Subcutaneous abdominal adipose tissue (tissue), 5 donors: ENCODE measurements around the gene HES6.

Experiments used
- H3K27ac ChIP-seq: one replicate; pipeline ENCODE4 v1.7.0; 2013; ENCODE audit warnings: low read depth, mild to moderate bottlenecking, inconsistent platforms, low read length, moderate library complexity
- H3K27me3 ChIP-seq, 5 donors: one replicate each; pipeline ENCODE4 v1.7.0; 2013; ENCODE audit warnings: low read length in 5 of 5, inconsistent platforms in 1 of 5; ENCODE audit not compliant: control insufficient read depth in 5 of 5, insufficient read depth in 4 of 5
- H3K36me3 ChIP-seq, 5 donors: one replicate each; pipeline ENCODE4 v1.7.0; 2013; ENCODE audit warnings: low read length in 5 of 5; ENCODE audit not compliant: control insufficient read depth in 5 of 5, insufficient read depth in 5 of 5
- H3K4me1 ChIP-seq, 5 donors: one replicate each; pipeline ENCODE4 v1.7.0; 2013; ENCODE audit warnings: low read length in 5 of 5, mild to moderate bottlenecking in 3 of 5, moderate library complexity in 1 of 5; ENCODE audit not compliant: control insufficient read depth in 5 of 5, insufficient read depth in 5 of 5
- H3K4me3 ChIP-seq, 5 donors: one replicate each; pipeline ENCODE4 v1.7.0; 2013; ENCODE audit warnings: low read length in 5 of 5, low read depth in 1 of 5
- H3K9ac ChIP-seq, 5 donors: one replicate each; pipeline ENCODE4 v1.7.0; 2013; ENCODE audit warnings: low read length in 5 of 5, mild to moderate bottlenecking in 4 of 5, moderate library complexity in 3 of 5
- H3K9me3 ChIP-seq, 5 donors: one replicate each; pipeline ENCODE4 v1.7.0; 2013; ENCODE audit warnings: low read length in 5 of 5; ENCODE audit not compliant: control insufficient read depth in 5 of 5
- donor health status: healthy.
- donor health status: healthy.
- donor health status: healthy.
- donor health status: healthy.
- donor health status: healthy.

The HES6 gene

DNA sequence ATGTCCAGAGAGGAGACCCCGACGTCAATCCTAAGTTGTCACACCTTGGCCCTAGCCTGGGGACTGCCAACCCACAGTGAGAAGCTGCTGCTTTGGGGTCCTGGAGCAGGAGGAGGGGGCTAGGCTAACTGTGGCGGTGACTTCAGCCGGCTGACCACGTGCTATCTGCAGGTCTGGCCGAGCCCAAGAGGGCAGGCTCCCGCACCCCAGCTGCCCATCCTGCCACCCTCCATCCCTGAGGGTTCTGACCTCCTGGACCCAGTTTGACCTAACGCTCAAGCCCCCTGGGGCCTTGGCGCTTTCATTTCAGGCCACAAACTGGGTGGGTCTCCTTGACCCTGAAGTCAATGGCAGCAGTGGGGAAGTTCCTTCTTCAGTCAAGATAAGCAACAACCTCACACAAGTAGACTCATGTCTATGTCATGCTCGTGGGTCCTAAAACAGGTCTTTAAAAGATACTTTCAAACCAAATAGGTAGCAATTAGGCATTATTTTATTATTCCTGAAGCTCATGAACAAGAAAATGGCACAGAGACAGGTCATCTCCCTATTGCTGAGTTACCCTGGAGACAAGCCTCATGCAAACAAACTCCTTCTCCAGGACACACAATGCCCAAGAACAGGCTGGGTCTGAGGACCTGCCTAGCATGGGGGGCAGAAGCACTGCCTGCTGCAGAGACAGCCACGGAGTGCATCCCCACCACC, 2.3 kb downstream of the HES6 start:
- no peak overlapping the region for H3K4me3 ChIP-seq
- H3K9ac ChIP-seq: no peak overlapping the region
- peaks cover 0 to 2% (median 0%) of the 10 kb centered on the region in 5 donors for H3K9me3 ChIP-seq
- H3K36me3 ChIP-seq: no peaks in the 10 kb centered on the region
- peaks cover 3 to 30% (median 16%) of the 10 kb centered on the region in 5 donors for H3K4me1 ChIP-seq
- H3K27me3 ChIP-seq: peaks cover 0 to 13% (median 10%) of the 10 kb centered on the region in 5 donors
- H3K27ac ChIP-seq: no peak overlapping the region

DNA sequence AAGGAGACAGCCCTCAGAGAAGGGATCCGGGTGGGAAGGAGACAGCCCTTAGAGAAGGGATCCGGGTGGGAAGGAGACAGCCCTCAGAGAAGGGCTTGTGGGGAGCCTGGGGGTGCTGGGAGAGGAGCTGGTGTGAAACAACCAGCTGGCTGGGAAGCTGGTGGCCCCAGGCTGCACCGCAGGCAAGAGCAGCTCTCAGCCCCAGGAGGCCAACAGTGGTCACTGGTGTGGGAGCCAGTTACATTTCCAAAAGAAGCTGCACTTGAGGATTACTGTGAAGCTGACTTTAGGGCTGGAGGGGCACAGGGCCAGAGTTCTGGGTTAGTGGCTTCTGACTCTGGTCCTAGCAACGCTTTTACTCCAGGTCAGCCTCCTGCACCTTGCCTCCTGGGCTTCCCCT, 3.3 kb downstream of the HES6 start:
- Histone ChIP-seq H3K4me3 (no peak overlapping the region), H3K9me3 (no peaks in the 10 kb centered on the region), H3K9ac (no peak overlapping the region), H3K36me3 (no peaks in the 10 kb centered on the region), H3K27me3 (peaks cover 0 to 13% (median 10%) of the 10 kb centered on the region in 5 donors), H3K27ac (no peak overlapping the region), H3K4me1 (peaks cover 0 to 29% (median 16%) of the 10 kb centered on the region in 5 donors)

DNA sequence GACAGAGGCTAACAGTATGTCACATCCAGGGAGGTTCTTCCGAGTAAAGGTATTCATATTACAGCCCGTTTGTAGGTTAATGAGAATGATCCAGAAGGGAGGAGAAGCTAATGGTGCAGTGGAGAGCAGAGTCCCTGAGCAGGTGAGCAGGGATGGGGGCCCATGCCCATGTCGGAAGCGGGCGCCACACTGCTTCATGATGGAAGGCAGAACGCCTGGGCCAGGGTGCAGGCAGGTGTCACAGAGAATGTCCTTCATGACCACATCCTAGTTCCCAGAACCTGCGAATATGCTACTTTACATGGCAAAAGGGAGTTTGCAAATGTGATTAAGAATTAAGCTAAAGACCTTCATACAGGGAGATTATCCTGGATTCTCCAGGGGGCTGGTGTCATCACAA, 4.0 kb downstream of the HES6 start:
- H3K4me1 ChIP-seq: peaks cover 0 to 31% (median 22%) of the 10 kb centered on the region in 5 donors
- no peaks in the 10 kb centered on the region for H3K36me3 ChIP-seq
- peaks cover 0 to 12% (median 9%) of the 10 kb centered on the region in 5 donors for H3K27me3 ChIP-seq
- H3K9me3 ChIP-seq: no peaks in the 10 kb centered on the region
- H3K4me3 ChIP-seq: no peak overlapping the region
- no peak overlapping the region for H3K9ac ChIP-seq
- H3K27ac ChIP-seq: no peak overlapping the region

DNA sequence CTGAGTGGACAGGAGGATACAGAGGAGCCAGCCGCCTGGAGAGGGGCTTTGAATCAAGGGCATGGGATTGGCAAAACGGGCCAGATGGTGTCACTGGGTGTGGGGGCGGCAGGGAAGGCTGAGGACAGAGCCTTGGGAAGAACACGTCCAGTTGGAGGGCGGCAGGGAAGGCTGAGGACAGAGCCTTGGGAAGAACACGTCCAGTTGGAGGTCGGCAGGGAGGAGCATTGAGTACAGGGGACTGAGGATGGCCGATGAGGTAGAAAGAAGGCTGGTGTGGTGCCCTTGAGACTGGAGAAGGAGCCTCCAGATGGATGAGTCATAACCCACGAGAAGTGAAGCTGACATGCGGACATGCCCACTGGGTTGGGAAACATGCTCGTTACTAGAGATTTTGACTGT, 4.5 kb downstream of the HES6 start:
- Histone ChIP-seq H3K27me3 (peaks cover 0 to 14% (median 9%) of the 10 kb centered on the region in 5 donors), H3K4me3 (no peak overlapping the region), H3K9me3 (no peaks in the 10 kb centered on the region), H3K4me1 (peaks cover 0 to 28% (median 21%) of the 10 kb centered on the region in 5 donors), H3K36me3 (no peaks in the 10 kb centered on the region), H3K27ac (no peak overlapping the region), H3K9ac (no peak overlapping the region)

GRCh38 chr2:238233625-238234024, 6.2 kb downstream of the HES6 start:
- no peak overlapping the region for H3K27ac ChIP-seq
- H3K36me3 ChIP-seq: no peaks in the 10 kb centered on the region
- H3K4me1 ChIP-seq: peaks cover 0 to 16% (median 13%) of the 10 kb centered on the region in 5 donors
- H3K27me3 ChIP-seq: peaks cover 0 to 10% (median 6%) of the 10 kb centered on the region in 5 donors
- H3K9me3 ChIP-seq: no peaks in the 10 kb centered on the region
- H3K9ac ChIP-seq: no peak overlapping the region
- no peak overlapping the region for H3K4me3 ChIP-seq

- H3K9me3 ChIP-seq: no peaks in the 10 kb centered on the region
- no peak overlapping the region for H3K9ac ChIP-seq
- H3K36me3 ChIP-seq: no peaks in the 10 kb centered on the region
- peaks cover 0 to 16% (median 13%) of the 10 kb centered on the region in 5 donors for H3K4me1 ChIP-seq
- peak overlapping the region in 1 of 5 donors; percentile 58 for H3K4me3 ChIP-seq
- H3K27me3 ChIP-seq: peaks cover 0 to 4% (median 0%) of the 10 kb centered on the region in 5 donors
- no peak overlapping the region for H3K27ac ChIP-seq
These were observed 8.0 kb downstream of the HES6 start for GRCh38 chr2:238231809-238232208.

GRCh38 chr2:238231251-238231793, 8.5 kb downstream of the HES6 start:
- H3K4me3 ChIP-seq: peak overlapping the region; percentile 22 to 61 (median 57)
- no peak overlapping the region for H3K27ac ChIP-seq
- peak overlapping the region in 3 of 5 donors; percentile 61 to 71 (median 63) for H3K9ac ChIP-seq
- H3K4me1 ChIP-seq: peaks cover 0 to 16% (median 13%) of the 10 kb centered on the region in 5 donors
- peaks cover 0 to 3% (median 0%) of the 10 kb centered on the region in 5 donors for H3K36me3 ChIP-seq
- no peaks in the 10 kb centered on the region for H3K9me3 ChIP-seq
- H3K27me3 ChIP-seq: peaks cover 0 to 4% (median 0%) of the 10 kb centered on the region in 5 donors

- Histone ChIP-seq H3K36me3 (peaks cover 0 to 3% (median 0%) of the 10 kb centered on the region in 5 donors), H3K27me3 (peaks cover 0 to 4% (median 0%) of the 10 kb centered on the region in 5 donors), H3K9ac (peak overlapping the region in 1 of 5 donors; percentile 63), H3K27ac (no peak overlapping the region), H3K4me1 (peaks cover 0 to 21% (median 13%) of the 10 kb centered on the region in 5 donors), H3K9me3 (no peaks in the 10 kb centered on the region), H3K4me3 (peak overlapping the region in 4 of 5 donors; percentile 22 to 58 (median 55))
These were observed 9.1 kb downstream of the HES6 start for GRCh38 chr2:238230699-238231098.

DNA sequence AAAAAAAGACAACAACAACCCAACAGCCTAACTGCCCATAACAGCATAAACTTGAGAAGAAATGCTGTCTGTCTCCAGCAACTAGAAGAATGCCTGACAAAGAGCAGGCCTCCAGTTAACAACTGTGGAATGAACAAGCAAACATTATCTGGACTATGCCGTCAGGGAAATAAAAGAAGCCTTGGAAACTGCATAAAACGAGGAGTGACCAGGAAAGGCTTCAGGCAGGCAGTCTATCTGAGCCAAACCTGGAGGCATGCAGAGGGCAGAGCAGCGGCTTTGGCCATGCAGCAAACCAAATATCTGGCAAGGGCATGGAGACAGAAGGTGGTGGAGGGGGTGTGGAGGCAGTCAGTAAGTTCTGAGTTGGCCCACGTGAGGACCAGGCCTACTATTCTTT, 11.1 kb downstream of the HES6 start:
- Histone ChIP-seq H3K4me1 (peaks cover 0 to 18% (median 10%) of the 10 kb centered on the region in 5 donors), H3K36me3 (peaks cover 0 to 3% (median 0%) of the 10 kb centered on the region in 5 donors), H3K4me3 (no peak overlapping the region), H3K27me3 (peaks cover 0 to 4% (median 0%) of the 10 kb centered on the region in 5 donors), H3K9me3 (no peaks in the 10 kb centered on the region), H3K9ac (no peak overlapping the region), H3K27ac (no peak overlapping the region)

DNA sequence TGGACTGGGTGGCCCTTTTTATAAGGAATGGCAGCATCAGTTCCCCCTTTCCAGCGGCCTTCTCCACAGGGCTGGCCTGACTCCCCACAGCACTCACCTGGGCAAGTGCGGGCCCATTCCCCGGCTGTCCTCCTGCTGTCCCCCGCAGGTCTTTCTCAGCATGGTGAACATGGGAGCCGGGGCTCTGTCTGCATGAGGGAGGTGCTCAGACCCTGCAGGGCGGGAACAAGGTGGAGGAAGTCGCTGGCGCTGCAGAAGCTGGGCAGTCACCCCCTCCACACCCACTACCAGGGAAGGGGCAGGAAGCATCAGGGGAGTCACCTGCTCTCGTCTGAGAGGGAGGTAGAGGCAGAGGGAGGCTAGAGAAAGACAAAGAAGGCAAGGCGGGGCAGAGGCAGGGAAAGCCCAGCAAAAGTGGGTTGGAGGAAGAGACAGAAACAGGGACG, 12.2 kb downstream of the HES6 start:
- no peaks in the 10 kb centered on the region for H3K9me3 ChIP-seq
- H3K4me3 ChIP-seq: no peak overlapping the region
- peaks cover 0 to 18% (median 10%) of the 10 kb centered on the region in 5 donors for H3K4me1 ChIP-seq
- peaks cover 0 to 3% (median 0%) of the 10 kb centered on the region in 5 donors for H3K36me3 ChIP-seq
- peaks cover 0 to 4% (median 0%) of the 10 kb centered on the region in 5 donors for H3K27me3 ChIP-seq
- no peak overlapping the region for H3K9ac ChIP-seq
- no peak overlapping the region for H3K27ac ChIP-seq
